Measurements from ENCODE around the gene DNMT1. TPM values are rescaled to one million over a fixed set of nuclear protein-coding genes. Genes with fewer than 3 reads are reported as not detected.

Gene DNMT1
- total and polyA plus RNA-seq, 4 experiments from 2014 or later: 53.5 to 250 (median 187) TPM

DNA sequence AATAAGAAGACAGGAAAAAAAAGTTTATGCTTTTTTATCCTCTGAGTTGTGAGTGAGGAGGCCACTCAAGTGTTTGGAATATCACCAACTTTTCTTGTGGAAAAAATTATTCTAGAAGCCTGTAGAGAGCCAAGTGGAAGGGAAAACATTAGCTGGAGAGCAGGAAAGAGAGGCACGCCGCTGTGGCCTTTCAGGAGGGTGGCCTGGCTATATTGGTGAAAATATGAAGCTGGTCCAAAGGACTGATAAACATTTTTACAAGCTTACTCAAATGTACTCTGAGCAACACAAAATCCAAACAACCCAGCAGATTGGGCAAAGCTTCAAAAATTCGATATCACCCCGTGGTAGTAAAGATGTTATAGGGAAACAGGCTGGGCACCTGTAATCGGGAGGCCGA is 72.7 kb downstream of the DNMT1 start:
- no peak for DNase-seq

DNA sequence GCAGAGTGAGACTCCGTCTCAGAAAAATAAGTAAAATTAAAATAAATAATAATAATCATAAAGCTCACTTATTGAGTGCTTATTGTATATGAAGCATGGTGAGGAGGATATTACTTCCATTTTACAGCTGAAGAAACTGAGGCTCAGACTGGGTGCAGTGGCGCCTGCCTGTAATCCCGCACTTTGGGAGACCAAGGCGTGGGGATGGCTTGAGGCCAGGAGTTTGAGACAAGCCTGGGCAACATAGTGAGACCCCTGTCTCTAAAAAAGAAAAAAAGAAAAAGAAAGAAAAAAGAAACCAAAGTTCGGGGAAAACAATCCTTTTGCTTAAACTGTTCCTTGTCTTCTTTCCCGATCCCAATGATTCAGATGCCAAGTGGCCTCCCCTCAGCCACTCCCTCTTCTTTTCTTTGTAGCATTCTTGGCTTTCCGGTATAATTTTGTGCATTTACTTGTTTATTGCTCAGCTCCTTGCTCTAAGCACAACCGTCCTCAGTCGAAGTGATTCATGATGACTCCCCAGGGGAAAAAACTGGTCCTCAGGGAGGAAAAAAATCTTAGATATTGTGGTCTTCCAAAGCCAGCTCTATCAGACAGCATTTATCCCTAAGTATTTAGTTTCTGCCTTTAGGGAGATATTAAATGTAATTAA is 74.1 kb downstream of the DNMT1 start:
- ChIA-PET POLR2A (ENCODE audit: partially characterized antibody) (interaction anchor here (0.7 to 10.9 kb wide), 6 partner anchors 11 to 74 kb away, joined by 4 to 172 read pairs (median 20); partner anchors contain the start of genes ANGPTL6, DNMT1 and PPAN), CTCF (ENCODE audit: partially characterized antibody) (interaction anchor here (0.7 to 2.6 kb wide), 14 partner anchors 8 to 352 kb away, joined by 3 to 21 read pairs (median 4); partner anchors contain the start of gene P2RY11)
- Mint-ChIP-seq H3K27ac (no peak overlapping the region), H3K27me3 (no peaks in the 10 kb centered on the region), H3K4me3 (peak overlapping the region in 3 of 8 donors; percentile 9 to 55 (median 27)), H3K36me3 (peaks cover 14 to 31% of the 10 kb centered on the region in 2 donors), H3K4me1 (peaks cover 3 to 35% (median 10%) of the 10 kb centered on the region in 4 donors), H3K9me3 (no peaks in the 10 kb centered on the region)
- Histone ChIP-seq H3K9me3 (ENCODE audit: control insufficient read depth in 1 of 2, low read length in 2 of 2) (no peaks in the 10 kb centered on the region), H3K4me3 (ENCODE audit: low read length in 2 of 2) (no peak overlapping the region), H3K27me3 (ENCODE audit: insufficient read depth, low read length) (no peaks in the 10 kb centered on the region), H3K36me3 (ENCODE audit: insufficient read depth, low read length) (peaks cover 21% of the 10 kb centered on the region), H3K4me1 (ENCODE audit: insufficient read depth, low read length) (peaks cover 25% of the 10 kb centered on the region), H3K27ac (ENCODE audit: low read depth, low read length) (no peak overlapping the region)
- intact Hi-C loops (cut with micrococcal nuclease): loop anchor here (1.0 kb wide), 1 partner anchor 22 kb away; no protein-coding TSS in a partner anchor
- no peak for DNase-seq

More for the DNA sequence above, 72.7 kb downstream of the DNMT1 start:
- intact Hi-C loops (cut with micrococcal nuclease): no loop called here
- H3K9me3 Mint-ChIP-seq: no peaks in the 10 kb centered on the region
- H3K27ac Mint-ChIP-seq: peak overlapping the region in 1 of 7 donors; percentile 48
- H3K4me3 Mint-ChIP-seq: peak overlapping the region in 1 of 8 donors; percentile 3
- Histone ChIP-seq H3K4me3 (ENCODE audit: low read length in 2 of 2) (no peak overlapping the region), H3K4me1 (ENCODE audit: insufficient read depth, low read length) (peaks cover 22% of the 10 kb centered on the region), H3K36me3 (ENCODE audit: insufficient read depth, low read length) (peaks cover 7% of the 10 kb centered on the region), H3K27ac (ENCODE audit: low read depth, low read length) (no peak overlapping the region), H3K27me3 (ENCODE audit: insufficient read depth, low read length) (no peaks in the 10 kb centered on the region), H3K9me3 (ENCODE audit: control insufficient read depth in 1 of 2, low read length in 2 of 2) (no peaks in the 10 kb centered on the region)
- CTCF ChIA-PET (ENCODE audit: partially characterized antibody): interaction anchor here (1.1 to 2.6 kb wide), 5 partner anchors 9 to 95 kb away, joined by 3 to 8 read pairs (median 6); partner anchors contain the start of gene P2RY11
- H3K27me3 Mint-ChIP-seq: no peaks in the 10 kb centered on the region
- H3K4me1 Mint-ChIP-seq: peaks cover 3 to 24% (median 10%) of the 10 kb centered on the region in 4 donors
- POLR2A ChIA-PET (ENCODE audit: partially characterized antibody): interaction anchor here (3.3 to 3.7 kb wide), 3 partner anchors 15 to 26 kb away, joined by 19 to 28 read pairs (median 21); no protein-coding TSS in a partner anchor
- H3K36me3 Mint-ChIP-seq: peaks cover 7 to 22% of the 10 kb centered on the region in 2 donors

DNA sequence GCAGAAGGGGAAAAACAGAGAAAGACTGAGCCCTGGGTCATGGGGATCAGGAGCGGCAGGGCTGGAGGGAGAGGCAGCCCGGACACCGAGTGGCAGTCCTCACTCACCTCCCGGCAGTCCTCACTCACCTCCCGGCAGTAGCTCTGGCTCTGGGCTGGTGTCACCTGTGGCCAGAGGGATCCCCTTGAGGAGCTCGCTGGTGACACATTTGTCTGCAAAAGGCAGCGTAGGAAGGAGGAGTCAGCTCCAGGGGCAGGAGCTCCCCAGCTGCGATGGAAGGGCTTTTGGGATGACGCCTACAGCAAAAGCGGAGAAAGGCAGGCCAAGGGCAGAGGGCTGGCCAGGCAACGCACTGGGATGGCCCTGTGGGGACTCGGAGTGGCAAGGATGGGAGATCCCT is 75.8 kb downstream of the DNMT1 start:
- POLR2A ChIA-PET (ENCODE audit: partially characterized antibody): interaction anchor here (0.5 to 10.9 kb wide), 6 partner anchors 16 to 100 kb away, joined by 4 to 172 read pairs (median 21); partner anchors contain the start of genes ANGPTL6 and PPAN
- CTCF ChIA-PET (ENCODE audit: partially characterized antibody): interaction anchor here (1.0 to 2.6 kb wide), 6 partner anchors 12 to 270 kb away, joined by 3 to 8 read pairs (median 6); partner anchors contain the start of gene PPAN
- peaks cover 15 to 34% of the 10 kb centered on the region in 2 donors for H3K36me3 Mint-ChIP-seq

DNA sequence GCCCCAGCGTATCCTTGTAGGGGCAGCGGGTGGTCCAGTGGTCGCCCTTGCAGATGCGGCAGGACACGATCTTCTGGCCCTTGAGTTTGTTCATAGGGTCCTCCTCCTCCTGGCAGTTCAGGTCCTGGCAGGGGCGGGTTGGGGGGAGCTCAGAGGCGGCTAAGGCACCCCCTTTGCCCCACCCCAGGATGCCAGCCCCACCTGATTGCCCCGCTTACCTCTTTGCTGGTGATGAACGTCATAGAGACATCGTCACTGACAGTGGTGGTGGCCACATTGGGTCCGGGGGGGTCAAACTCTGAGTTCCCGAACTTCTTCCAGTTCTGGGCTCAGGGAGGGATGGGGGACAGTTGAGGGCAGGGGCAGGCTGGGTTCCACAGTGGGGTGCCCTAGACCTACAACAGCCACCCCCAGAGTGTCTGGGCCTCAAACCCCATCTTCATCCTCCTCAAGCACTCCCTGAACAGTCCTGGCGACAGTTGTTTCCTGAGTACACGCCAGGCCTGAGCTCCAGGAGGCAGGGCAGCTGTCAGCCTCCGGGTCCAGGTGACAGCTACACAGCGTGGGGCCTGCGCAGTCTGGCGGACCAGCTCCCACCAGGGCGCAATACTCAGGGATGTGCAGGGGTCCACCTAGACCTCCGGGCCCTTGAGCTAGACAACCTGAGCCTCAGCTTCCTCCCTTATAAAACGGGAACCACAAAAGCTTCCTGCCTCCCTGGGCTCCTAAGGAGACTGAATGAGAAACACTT is 77.7 kb downstream of the DNMT1 start:
- POLR2A ChIA-PET (ENCODE audit: partially characterized antibody): interaction anchor here (0.8 to 10.9 kb wide), 6 partner anchors 12 to 216 kb away, joined by 3 to 172 read pairs (median 14); partner anchors contain the start of genes ANGPTL6, PPAN and RAVER1
- peaks cover 43% of the 10 kb centered on the region for H3K4me1 ChIP-seq (ENCODE audit: insufficient read depth, low read length)
- no peak overlapping the region for H3K4me3 ChIP-seq (ENCODE audit: low read length in 2 of 2)
- H3K27me3 ChIP-seq (ENCODE audit: insufficient read depth, low read length): no peaks in the 10 kb centered on the region
- no peak overlapping the region for H3K27ac ChIP-seq (ENCODE audit: low read depth, low read length)
- peaks cover 35% of the 10 kb centered on the region for H3K36me3 ChIP-seq (ENCODE audit: insufficient read depth, low read length)
- H3K9me3 ChIP-seq (ENCODE audit: control insufficient read depth in 1 of 2, low read length in 2 of 2): no peaks in the 10 kb centered on the region
- intact Hi-C loops (cut with micrococcal nuclease): no loop called here
- Mint-ChIP-seq H3K9me3 (peaks cover 0 to 4% (median 0%) of the 10 kb centered on the region in 8 donors), H3K27ac (peak overlapping the region in 3 of 7 donors; percentile 13 to 51 (median 36)), H3K4me3 (peak overlapping the region in 3 of 8 donors; percentile 25 to 71 (median 36)), H3K4me1 (peaks cover 16 to 58% (median 24%) of the 10 kb centered on the region in 4 donors), H3K27me3 (no peaks in the 10 kb centered on the region), H3K36me3 (peaks cover 15 to 44% of the 10 kb centered on the region in 2 donors)
- no peak for DNase-seq
- CTCF ChIA-PET (ENCODE audit: partially characterized antibody): interaction anchor here (1.0 to 7.5 kb wide), 8 partner anchors 10 to 133 kb away, joined by 3 to 99 read pairs (median 4); partner anchors contain the start of genes ANGPTL6 and PPAN

More for the DNA sequence above, 75.8 kb downstream of the DNMT1 start:
- no peaks in the 10 kb centered on the region for H3K9me3 ChIP-seq (ENCODE audit: control insufficient read depth in 1 of 2, low read length in 2 of 2)
- DNase-seq: no peak
- Mint-ChIP-seq H3K9me3 (peaks cover 0 to 3% (median 0%) of the 10 kb centered on the region in 8 donors), H3K4me3 (peak overlapping the region; percentile 89 to 96 (median 94)), H3K27ac (peak overlapping the region; percentile 61 to 95 (median 93)), H3K4me1 (peaks cover 3 to 42% (median 10%) of the 10 kb centered on the region in 4 donors), H3K27me3 (no peaks in the 10 kb centered on the region)
- peak overlapping the region; percentile 95 for H3K4me3 ChIP-seq (ENCODE audit: low read length in 2 of 2)
- intact Hi-C loops (cut with micrococcal nuclease): loop anchor here (2.0 kb wide), 2 partner anchors 14 to 132 kb away; no protein-coding TSS in a partner anchor
- peak overlapping the region; percentile 79 for H3K27ac ChIP-seq (ENCODE audit: low read depth, low read length)
- H3K36me3 ChIP-seq (ENCODE audit: insufficient read depth, low read length): peaks cover 35% of the 10 kb centered on the region
- no peaks in the 10 kb centered on the region for H3K27me3 ChIP-seq (ENCODE audit: insufficient read depth, low read length)
- H3K4me1 ChIP-seq (ENCODE audit: insufficient read depth, low read length): peaks cover 25% of the 10 kb centered on the region

DNA sequence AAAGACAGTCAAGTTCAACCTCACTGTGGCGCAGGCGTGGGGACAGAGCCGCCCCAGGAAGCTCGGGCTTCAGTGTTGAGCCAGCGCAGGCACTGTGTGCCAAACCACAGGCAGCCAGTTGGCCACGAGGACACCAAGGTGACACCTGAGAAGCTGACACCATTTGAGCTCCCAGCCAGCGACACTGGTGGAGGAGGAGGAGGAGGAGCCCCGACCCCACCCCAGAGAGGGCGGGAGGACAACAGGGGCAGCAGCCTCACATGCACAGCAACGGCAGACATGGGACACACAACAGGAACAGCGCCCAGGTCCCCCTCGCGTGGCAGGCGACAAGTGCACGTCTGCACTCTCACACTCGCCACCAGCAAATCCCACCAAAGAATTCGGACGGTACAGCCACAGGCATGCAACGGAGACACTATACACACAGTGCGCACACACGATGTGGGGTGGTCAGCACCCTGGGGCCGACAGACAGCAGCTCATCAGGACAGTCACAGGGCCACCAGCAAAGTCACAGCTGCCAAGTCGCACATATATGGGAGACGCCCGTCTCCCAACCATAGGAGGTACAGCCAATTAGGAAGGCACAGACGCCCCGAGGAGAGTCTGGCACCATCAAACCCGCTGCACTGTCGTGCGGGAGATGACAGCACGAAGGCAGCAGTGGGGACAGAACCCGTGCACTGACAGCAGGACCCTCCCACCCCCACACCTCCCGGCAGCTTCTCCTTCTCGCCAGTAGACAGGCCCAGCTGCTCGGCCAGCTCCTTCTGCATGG is 78.5 kb downstream of the DNMT1 start:
- peak overlapping the region in 5 of 7 donors; percentile 27 to 86 (median 43) for H3K27ac Mint-ChIP-seq
- H3K4me1 Mint-ChIP-seq: peaks cover 21 to 66% (median 30%) of the 10 kb centered on the region in 4 donors
- H3K27me3 Mint-ChIP-seq: no peaks in the 10 kb centered on the region
- intact Hi-C loops (cut with micrococcal nuclease): no loop called here
- Histone ChIP-seq H3K36me3 (ENCODE audit: insufficient read depth, low read length) (peaks cover 38% of the 10 kb centered on the region), H3K27ac (ENCODE audit: low read depth, low read length) (no peak overlapping the region), H3K9me3 (ENCODE audit: control insufficient read depth in 1 of 2, low read length in 2 of 2) (no peaks in the 10 kb centered on the region), H3K4me3 (ENCODE audit: low read length in 2 of 2) (no peak overlapping the region), H3K27me3 (ENCODE audit: insufficient read depth, low read length) (no peaks in the 10 kb centered on the region), H3K4me1 (ENCODE audit: insufficient read depth, low read length) (peaks cover 51% of the 10 kb centered on the region)
- no peak for DNase-seq
- peaks cover 0 to 4% (median 0%) of the 10 kb centered on the region in 8 donors for H3K9me3 Mint-ChIP-seq
- peak overlapping the region in 4 of 8 donors; percentile 9 to 71 (median 49) for H3K4me3 Mint-ChIP-seq
- ChIA-PET POLR2A (ENCODE audit: partially characterized antibody) (interaction anchor here (1.3 to 10.9 kb wide), 4 partner anchors 13 to 27 kb away, joined by 4 to 172 read pairs (median 43); partner anchors contain the start of genes ANGPTL6 and PPAN), CTCF (ENCODE audit: partially characterized antibody) (interaction anchor here (0.7 to 7.5 kb wide), 6 partner anchors 12 to 89 kb away, joined by 3 to 99 read pairs (median 4); no protein-coding TSS in a partner anchor)
- peaks cover 15 to 50% of the 10 kb centered on the region in 2 donors for H3K36me3 Mint-ChIP-seq

Measured in CD4-positive, alpha-beta memory T cell (primary cell).